GM19452 (cell line): ENCODE data around the gene DRG2.

Source experiments
- ATAC-seq: cut with Tn5 transposase; IDR thresholded peaks from one replicate; pipeline ENCODE4 v1.9.1; 2021; ENCODE audit not compliant: unreplicated experiment

The DRG2 gene

GRCh38 chr17:18115517-18115916, 27.8 kb downstream of the DRG2 start:
- no peak for ATAC-seq

- ATAC-seq = no peak
Observed at GRCh38 chr17:18116078-18116477, 28.3 kb downstream of the DRG2 start.

- no peak for ATAC-seq
Observed at GRCh38 chr17:18117533-18117932, 29.8 kb downstream of the DRG2 start.

DNA sequence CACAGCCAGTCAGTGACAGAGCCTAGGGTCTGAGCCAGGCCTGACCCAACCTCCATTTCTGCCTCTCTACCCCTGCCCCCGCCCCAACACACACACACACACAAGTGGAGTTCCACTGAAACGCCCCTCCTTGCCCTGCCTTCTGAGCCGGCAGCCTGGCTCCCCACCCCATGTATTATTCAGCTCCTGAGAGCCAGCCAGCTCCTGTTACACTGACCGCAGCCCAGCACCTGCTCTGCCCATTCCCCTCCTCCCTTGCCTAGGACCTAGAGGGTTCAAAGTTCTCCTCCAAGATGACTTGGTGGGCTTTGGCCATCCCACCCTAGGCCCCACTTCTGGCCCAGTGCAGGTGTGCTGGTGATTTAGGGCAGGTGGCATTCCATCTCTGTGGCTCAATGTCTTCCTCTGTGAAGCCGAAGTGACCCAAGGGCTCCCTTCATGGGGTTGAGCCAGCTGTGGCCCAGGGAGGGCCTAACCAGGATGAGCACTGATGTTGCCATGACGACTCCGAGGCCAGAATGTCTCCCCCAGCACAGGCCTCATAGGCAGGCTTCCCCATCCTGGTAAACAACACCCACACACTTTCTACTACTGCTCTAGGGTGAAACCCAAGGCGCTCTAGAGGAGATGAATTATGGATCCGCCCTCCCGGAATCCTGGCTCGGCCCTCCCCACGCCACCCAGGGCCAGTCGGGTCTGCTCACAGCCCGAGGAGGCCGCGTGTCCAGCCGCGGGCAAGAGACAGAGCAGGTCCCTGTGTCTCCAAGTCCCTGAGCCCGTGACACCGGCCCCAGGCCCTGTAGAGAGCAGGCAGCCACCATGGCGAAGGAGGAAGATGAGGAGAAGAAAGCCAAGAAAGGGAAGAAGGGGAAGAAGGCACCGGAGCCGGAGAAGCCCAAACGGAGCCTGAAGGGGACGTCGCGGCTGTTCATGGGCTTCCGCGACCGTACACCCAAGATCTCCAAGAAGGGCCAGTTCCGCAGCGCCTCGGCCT, 30.5 kb downstream of the DRG2 start:
- no peak for ATAC-seq

GRCh38 chr17:18119166-18119745, 31.5 kb downstream of the DRG2 start:
- ATAC-seq = no peak

DNA sequence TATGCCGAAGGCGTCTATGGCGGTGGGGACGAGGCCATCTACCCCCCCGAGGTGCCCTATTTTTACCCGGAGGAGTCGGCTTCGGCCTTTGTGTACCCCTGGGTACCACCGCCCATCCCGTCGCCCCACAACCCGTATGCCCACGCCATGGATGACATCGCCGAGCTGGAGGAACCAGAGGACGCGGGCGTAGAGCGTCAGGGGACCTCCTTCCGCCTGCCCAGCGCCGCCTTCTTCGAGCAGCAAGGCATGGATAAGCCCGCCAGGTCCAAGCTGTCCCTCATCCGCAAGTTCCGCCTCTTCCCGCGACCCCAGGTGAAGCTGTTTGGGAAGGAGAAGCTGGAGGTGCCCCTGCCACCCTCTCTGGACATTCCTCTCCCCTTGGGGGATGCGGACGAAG, 32.2 kb downstream of the DRG2 start:
- ATAC-seq = no peak

DNA sequence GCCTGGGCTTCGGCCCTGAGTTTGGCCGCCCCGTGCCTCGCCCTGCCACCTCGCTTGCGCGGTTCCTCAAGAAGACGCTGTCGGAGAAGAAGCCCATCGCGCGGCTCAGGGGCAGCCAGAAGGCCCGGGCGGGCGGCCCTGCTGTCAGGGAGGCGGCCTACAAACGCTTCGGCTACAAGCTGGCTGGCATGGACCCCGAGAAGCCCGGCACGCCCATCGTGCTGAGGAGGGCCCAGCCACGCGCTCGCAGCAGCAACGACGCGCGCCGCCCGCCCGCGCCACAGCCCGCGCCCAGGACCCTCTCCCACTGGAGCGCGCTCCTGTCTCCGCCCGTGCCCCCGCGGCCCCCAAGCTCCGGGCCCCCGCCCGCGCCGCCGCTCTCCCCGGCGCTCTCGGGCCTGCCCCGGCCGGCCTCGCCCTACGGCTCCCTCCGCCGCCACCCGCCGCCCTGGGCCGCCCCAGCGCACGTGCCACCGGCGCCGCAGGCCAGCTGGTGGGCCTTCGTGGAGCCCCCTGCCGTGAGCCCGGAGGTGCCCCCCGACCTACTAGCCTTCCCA, 32.8 kb downstream of the DRG2 start:
- no peak for ATAC-seq

GRCh38 chr17:18121144-18121910, 33.6 kb downstream of the DRG2 start:
- no peak for ATAC-seq

DNA sequence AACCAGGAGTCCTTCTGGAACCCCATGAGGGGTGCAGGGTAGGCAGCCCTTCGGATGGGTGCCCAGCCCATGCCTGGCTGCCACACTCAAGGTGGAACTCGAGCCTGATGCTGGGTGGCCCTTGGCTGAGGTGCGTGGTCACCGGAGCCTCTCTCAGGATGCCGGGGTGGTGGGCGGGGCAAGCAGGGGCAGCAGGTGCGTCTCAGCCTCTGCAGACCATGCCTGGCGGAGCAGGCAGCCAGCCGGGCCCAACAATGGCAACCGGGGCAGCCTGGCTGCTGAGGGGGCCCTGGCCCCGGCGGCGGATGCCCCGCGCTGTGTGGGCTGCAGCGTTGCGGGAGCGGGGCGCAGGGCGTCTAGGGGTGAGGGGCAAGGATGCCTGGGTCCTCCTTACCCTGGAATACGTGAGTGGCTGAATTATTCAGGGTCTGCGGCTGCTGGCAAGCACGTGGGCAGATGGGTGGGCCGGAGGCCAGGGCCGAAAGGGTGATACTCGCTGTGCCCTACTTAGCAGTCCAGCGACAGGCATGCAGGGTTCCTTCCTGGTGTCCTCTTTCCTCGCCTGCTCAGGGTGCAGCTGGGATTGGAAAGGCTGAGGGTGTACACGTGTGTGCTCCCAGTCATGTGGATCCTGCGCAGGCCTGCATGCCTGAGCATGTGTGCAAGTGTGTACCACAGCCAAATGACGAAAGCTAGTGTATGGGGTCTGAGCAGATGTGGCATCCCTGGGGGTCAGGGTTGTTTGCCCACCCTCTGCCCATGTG, 35.4 kb downstream of the DRG2 start:
- no peak for ATAC-seq

DNA sequence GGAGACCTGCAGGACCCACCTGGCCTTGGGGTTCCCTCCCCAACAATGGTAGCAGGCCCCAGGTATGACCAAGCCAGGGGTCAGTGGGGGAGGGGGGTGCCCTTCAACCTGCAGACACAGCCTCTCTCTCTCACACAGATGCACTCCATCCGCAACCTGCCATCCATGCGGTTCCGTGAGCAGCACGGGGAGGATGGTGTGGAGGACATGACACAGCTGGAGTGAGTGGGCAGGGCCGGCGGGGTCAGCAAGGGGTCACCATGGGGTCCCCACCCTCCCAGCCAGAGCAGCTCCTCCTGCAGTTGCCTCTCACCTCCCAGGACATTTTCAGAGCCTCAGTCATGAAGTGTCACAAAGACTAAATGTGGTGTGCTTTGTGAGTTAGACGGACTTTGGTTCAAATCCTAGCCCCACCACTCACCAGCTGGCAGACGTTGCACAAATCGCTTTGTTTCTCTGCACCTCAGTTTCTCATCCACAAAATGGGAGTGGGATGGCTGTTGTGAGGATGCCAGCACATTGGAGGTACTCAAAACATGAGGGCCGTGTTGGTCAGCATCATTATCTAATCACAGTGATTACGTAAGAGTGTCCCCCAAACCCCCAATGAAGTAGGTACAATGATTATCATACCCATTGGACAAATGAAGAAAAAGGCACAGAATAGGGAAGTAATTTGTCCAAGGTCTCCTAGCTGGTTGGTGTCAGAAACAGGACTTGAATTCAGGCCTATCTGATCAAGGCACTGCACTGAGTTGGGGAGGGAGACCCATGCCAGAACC, 36.8 kb downstream of the DRG2 start:
- ATAC-seq = no peak

DNA sequence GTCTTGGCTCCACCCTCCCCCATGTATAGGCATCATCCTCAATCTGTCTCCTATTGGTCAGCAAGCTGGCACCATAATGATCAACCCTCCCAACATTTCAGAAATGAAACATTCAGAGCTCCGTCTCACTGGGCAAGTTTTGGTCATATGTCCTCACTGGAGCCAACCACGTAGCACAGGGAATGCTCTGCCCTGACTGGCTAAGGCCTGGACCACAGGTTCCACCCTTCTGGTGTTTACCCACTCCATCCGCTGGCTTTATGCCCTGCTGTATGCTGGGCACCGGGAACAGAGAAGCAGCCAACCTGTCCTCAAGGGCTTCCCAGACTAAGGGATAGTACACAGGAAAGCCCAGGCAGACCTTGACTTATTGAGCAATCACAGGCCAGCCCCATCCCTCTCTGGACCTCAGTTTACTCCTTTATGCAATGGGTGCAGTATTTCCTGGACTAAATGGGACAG, 41.3 kb downstream of the DRG2 start:
- ATAC-seq = no peak

- ATAC-seq = no peak
Observed at GRCh38 chr17:18132711-18133110, 45.0 kb downstream of the DRG2 start.

GRCh38 chr17:18136357-18136756, 48.6 kb downstream of the DRG2 start:
- ATAC-seq = no peak

- no peak for ATAC-seq
Observed at GRCh38 chr17:18138065-18138749, 50.5 kb downstream of the DRG2 start.

DNA sequence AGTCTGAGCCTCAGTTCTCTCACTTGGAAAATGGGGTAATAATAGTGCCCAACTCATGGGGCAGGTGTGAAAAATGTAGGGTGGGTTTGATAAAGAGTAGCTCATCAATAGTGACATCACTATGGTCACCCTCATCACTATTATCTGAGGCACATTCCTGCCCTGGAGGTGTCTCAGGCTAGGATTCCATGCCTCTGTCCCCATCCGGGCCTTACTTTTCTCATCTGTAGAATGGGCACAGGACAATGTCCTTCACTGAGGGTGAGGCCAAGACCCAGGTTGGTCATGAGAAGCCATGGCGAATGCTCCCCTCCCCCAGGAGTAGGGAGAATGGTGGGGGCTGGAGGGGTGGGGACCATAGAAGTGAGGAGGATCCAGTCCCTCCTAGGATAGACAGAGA, 51.3 kb downstream of the DRG2 start:
- no peak for ATAC-seq

GRCh38 chr17:18139498-18139897, 51.8 kb downstream of the DRG2 start:
- ATAC-seq = no peak

- no peak for ATAC-seq
Observed at GRCh38 chr17:18139949-18140348, 52.2 kb downstream of the DRG2 start.

DNA sequence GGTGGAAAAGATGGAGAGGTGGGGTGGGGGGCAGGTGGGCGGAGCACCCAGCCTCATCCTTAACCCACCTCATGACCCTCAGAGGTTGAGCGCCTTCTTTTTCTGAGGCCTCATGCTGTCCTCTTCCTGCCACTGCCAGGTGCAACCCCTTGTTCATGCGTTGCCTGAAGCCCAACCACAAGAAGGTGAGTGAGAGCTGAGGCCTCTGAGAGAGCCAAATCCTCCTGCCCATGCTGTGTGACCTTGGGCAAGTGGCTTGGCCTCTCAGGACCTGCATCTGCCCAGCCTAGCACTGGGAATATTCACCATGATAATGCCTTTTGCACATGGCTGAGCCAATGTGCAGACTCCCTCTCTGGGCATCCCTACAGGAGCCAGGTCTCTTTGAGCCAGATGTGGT, 52.9 kb downstream of the DRG2 start:
- ATAC-seq = no peak

- no peak for ATAC-seq
Observed at GRCh38 chr17:18141210-18141803, 53.6 kb downstream of the DRG2 start.
